Measurements from ENCODE around the gene SYNGR3.

GRCh38 chr16:2030036-2030435 lies 40.3 kb downstream of the SYNGR3 start:
- no peak for TF ChIP-seq CTCF (IDR thresholded peaks at IDR 0.05; ENCODE audit: insufficient read depth, low read length, poor library complexity, severe bottlenecking)
- TF ChIP-seq EZH2phosphoT487 (conservative IDR thresholded peaks at IDR 0.05; ENCODE audit: low read length), result no peak

Data from SU-DHL-6 (cell line).